ENCODE measurements around the gene UBAC1. TPM values are rescaled to one million over a fixed set of nuclear protein-coding genes. Genes with fewer than 3 reads are reported as not detected.

UBAC1 gene
- total RNA-seq, 2 experiments from 2014 or later: 41.7 to 42.8 TPM

DNA sequence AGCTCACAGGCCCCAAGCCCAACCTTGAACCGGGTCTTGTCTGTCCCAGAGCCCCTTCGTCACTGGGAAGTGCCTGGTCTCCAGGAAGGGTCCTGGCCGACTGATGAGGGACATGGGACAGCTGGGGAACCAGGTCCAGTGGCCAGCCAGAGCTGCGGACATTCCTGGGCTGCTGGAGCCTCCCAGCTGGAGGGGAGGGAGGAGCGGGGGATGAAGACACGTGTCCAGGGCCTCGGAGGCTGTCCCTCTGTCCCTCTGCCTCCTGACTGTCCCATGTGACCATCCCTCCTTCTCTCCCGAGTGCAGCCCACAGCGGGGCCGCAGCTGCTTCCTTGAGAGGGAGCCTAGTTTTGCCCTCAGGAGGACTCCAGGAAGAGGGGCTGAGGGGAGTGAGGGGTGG lies 41.7 kb upstream of the UBAC1 start:
- Mint-ChIP-seq H3K36me3 (ENCODE audit: low read depth) (no peaks in the 10 kb centered on the region), H3K4me3 (no peak overlapping the region), H3K27ac (no peak overlapping the region), H3K27me3 (no peaks in the 10 kb centered on the region), H3K9me3 (ENCODE audit: low read depth) (no peaks in the 10 kb centered on the region), H3K4me1 (no peaks in the 10 kb centered on the region)
- intact Hi-C loops (cut with DNase I, micrococcal nuclease): no loop called here
- POLR2A ChIA-PET: no interaction called here
- no peak for ATAC-seq
- no peak for DNase-seq
- CTCF ChIA-PET: no interaction called here

DNA sequence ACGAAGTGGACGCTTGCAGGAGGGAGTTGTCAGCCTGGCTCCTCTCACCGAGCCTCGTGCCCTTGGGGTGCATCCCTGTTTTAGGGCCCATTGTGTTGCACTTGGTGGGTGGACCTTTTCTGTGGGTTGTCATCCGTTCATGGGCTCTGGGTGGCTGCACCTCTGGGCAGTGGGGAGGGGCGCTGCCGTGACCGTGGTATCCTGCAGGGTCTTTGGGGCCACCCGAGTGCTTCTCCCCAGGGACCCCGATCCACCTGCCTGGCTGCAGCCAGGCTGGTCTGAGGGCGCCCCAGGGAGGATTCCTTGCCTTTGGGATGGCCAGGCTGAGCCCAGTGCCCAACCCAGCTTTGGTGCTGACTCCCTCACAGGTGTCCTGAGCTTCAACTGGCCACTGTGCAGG lies 41.0 kb upstream of the UBAC1 start:
- intact Hi-C loops (cut with DNase I, micrococcal nuclease): no loop called here
- no peak for DNase-seq
- H3K4me3 Mint-ChIP-seq: no peak overlapping the region
- no peaks in the 10 kb centered on the region for H3K4me1 Mint-ChIP-seq
- no peaks in the 10 kb centered on the region for H3K9me3 Mint-ChIP-seq (ENCODE audit: low read depth)
- ATAC-seq: no peak
- ChIA-PET CTCF (no interaction called here), POLR2A (no interaction called here)
- no peaks in the 10 kb centered on the region for H3K27me3 Mint-ChIP-seq
- H3K36me3 Mint-ChIP-seq (ENCODE audit: low read depth): no peaks in the 10 kb centered on the region
- H3K27ac Mint-ChIP-seq: no peak overlapping the region

DNA sequence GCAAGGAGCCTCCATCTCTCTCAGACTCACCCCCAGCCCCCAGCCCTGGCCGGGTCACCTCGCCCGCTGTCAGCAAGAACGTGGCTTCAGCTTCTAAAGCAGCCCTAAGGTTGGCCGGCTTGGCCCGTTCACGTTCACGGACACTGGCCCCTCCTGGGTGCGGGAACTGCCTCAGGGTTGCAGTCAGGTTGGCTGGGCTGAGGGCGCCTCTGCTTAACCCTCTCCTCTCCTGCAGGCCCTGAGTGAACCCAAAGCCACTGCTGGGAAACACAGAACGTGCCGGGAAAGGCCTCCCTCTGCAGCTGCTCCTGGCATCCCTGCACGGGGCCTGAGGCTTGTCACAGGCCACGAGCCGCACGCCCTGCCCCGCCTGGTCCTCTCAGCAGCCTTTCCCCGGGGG lies 40.1 kb upstream of the UBAC1 start:
- ChIA-PET CTCF (no interaction called here), POLR2A (no interaction called here)
- ATAC-seq: no peak
- Mint-ChIP-seq H3K27ac (no peak overlapping the region), H3K27me3 (no peaks in the 10 kb centered on the region), H3K9me3 (ENCODE audit: low read depth) (no peaks in the 10 kb centered on the region), H3K4me1 (no peaks in the 10 kb centered on the region), H3K4me3 (no peak overlapping the region), H3K36me3 (ENCODE audit: low read depth) (no peaks in the 10 kb centered on the region)
- DNase-seq: no peak
- intact Hi-C loops (cut with DNase I, micrococcal nuclease): no loop called here

DNA sequence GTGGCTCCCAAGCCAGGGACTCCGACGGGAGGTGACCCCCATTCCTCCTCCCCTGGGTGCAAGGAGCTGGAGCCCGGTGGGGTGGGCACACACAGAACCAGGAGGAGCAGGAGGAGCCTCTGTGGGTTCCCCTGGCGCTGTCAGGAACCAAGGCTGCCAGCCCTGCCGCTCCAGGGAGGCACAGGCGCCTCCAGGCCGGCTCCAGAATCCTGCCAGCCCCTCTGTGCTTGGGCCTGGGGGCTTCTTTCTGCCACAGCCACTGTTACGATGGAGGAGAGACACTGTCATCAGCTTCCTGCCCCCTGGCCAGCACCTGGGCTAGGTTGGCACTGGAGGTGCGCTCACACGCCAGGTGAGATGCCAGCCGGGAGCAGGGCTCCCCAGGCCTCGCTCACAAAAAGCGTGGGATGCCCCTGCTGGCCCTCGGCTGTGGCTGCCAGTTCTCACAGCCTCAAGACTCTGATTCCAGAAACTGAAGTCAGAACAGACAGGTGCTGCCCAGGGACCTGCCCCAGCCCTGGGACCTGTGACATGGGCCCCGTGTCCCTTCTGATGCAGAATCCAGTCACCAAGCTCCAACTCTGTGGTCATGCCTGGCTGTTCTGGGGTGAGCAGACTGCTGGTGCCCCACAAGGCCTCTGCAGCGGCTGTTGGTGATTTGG lies 37.4 kb upstream of the UBAC1 start:
- H3K4me3 Mint-ChIP-seq: no peak overlapping the region
- intact Hi-C loops (cut with DNase I, micrococcal nuclease): no loop called here
- POLR2A ChIA-PET: no interaction called here
- no peaks in the 10 kb centered on the region for H3K27me3 Mint-ChIP-seq
- no peaks in the 10 kb centered on the region for H3K9me3 Mint-ChIP-seq (ENCODE audit: low read depth)
- H3K36me3 Mint-ChIP-seq (ENCODE audit: low read depth): no peaks in the 10 kb centered on the region
- H3K27ac Mint-ChIP-seq: no peak overlapping the region
- CTCF ChIA-PET: no interaction called here
- no peak for ATAC-seq
- DNase-seq: no peak
- no peaks in the 10 kb centered on the region for H3K4me1 Mint-ChIP-seq

DNA sequence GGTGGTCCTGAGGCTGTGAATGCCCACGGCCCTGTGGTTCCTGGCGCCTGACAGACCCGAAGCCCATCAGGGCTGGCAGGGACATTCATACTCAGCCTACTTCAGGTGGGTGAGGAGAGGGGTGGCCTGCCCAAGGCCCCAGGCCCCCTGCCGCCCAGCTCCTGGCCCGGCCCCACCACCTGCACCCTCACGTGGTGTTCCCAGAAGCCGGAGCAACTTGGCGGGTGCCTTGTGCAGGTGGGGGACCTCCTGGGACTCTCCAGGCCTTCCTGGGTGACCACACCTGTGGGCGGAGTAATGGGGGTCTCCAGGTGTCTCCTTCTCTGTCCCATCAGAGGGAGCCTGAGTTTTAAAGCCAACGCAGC lies 36.8 kb upstream of the UBAC1 start:
- CTCF ChIA-PET: interaction anchor here (1.2 kb wide), 1 partner anchor 142 kb away, joined by 3 read pairs; no protein-coding TSS in a partner anchor
- intact Hi-C loops (cut with DNase I, micrococcal nuclease): no loop called here

DNA sequence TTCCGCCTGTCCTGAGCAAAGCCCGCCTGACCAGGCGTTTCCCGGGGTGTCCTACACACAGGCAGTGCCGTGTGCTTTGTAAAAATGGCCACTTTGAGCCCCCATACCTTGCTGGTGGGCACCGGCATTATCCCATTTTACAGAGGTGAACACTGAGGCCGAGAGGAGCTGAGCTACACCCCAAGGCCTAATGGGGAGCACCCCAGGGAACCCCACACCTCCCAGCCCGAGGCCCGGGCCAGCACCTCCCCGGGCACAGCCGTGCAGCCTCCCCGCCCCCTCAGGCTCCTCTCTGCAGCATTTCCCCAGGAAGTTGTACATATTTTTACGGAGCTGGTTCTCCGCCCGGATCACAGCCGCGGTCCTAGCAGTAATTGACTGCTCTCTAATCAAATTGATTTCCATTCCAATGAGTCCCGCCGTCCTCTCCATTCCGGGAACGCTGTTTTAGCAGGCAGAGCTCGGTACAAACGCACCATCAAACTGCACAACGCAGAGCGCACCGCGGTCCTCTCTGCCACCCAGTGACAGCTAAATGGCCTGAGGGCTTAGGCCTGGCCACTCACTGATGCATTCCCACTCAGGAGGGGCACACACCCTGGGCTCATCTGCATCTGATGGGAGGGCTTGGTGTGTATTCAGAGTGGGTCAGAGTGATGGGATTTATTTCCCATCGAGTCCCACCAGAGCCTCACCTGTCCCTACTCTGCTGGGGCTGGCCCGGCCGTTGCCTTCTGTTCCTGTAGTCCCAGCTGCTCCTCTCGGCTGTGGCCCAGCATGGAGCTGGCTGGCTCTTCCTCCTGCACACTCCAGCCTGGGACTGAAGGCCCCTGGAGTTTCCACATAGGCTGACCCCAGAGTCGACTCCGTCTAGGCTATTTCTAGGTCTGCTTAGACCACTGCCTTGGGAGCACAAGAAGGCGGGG lies 36.2 kb upstream of the UBAC1 start:
- intact Hi-C loops (cut with DNase I, micrococcal nuclease): no loop called here
- no peak overlapping the region for H3K27ac Mint-ChIP-seq
- H3K4me1 Mint-ChIP-seq: peaks cover 5% of the 10 kb centered on the region
- H3K27me3 Mint-ChIP-seq: no peaks in the 10 kb centered on the region
- no peaks in the 10 kb centered on the region for H3K36me3 Mint-ChIP-seq (ENCODE audit: low read depth)
- no peak overlapping the region for H3K4me3 Mint-ChIP-seq
- ATAC-seq: no peak
- POLR2A ChIA-PET: no interaction called here
- CTCF ChIA-PET: interaction anchor here (1.2 kb wide), 1 partner anchor 143 kb away, joined by 3 read pairs; no protein-coding TSS in a partner anchor
- DNase-seq: no peak
- H3K9me3 Mint-ChIP-seq (ENCODE audit: low read depth): no peaks in the 10 kb centered on the region

More for the DNA sequence above, 36.8 kb upstream of the UBAC1 start:
- H3K4me1 Mint-ChIP-seq: no peaks in the 10 kb centered on the region
- ATAC-seq (no peak), DNase-seq (no peak)
- H3K27ac Mint-ChIP-seq: no peak overlapping the region
- H3K36me3 Mint-ChIP-seq (ENCODE audit: low read depth): no peaks in the 10 kb centered on the region
- H3K4me3 Mint-ChIP-seq: no peak overlapping the region
- H3K9me3 Mint-ChIP-seq (ENCODE audit: low read depth): no peaks in the 10 kb centered on the region
- POLR2A ChIA-PET: no interaction called here
- no peaks in the 10 kb centered on the region for H3K27me3 Mint-ChIP-seq

DNA sequence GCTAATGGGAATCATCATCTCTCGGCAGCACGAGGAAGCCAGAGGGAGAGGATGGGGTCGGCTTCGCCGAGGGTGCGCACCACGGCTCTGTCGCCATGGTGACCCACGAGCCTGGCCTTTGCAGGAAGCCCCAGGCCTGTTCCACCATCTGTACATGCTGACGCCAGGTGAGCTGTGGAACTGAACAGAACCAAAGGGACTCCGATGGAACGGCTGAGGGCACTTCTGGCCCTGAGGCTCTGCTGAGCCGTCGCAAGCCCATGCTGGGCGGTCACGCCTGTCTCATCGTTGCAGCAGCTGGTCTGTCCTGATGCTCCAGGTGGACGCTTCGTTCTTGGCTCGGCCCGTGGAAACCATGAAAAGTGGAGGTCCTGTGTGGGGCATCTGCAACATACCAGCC lies 34.6 kb upstream of the UBAC1 start:
- POLR2A ChIA-PET: no interaction called here
- ATAC-seq: no peak
- no peaks in the 10 kb centered on the region for H3K36me3 Mint-ChIP-seq (ENCODE audit: low read depth)

DNA sequence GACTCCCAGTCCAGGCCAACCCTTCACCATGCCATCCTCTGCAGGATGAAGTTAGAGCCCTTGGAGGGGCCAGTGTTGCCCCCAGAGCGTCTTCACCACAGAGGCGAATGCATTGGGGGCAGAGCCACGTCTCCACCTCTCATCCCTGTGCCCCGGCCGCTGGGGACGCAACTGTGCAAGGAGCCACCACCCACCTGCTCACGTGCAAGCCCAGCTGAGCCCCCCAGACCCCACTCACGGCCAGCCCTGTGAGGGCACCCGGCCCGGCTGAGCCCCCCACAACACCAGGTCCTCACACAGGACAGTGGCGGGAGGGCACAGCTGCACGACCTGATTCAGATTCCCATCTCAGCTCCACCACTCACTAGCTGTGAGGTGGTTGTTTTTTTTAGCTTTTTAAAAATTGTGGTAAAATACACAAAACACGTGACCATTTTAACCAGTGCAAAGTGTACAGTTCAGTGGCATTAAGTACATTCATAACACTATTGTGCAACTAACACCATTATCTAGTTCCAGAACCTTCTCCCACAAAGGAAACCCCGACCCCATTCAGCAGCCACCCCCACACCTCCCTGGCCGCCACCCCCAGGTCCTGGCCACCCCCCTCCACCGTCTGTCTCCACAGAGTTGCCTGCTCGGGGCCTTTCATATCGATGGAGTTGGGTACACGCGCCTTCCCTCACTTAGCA lies 33.5 kb upstream of the UBAC1 start:
- no peak overlapping the region for H3K4me3 Mint-ChIP-seq
- H3K36me3 Mint-ChIP-seq (ENCODE audit: low read depth): no peaks in the 10 kb centered on the region
- POLR2A ChIA-PET: no interaction called here

More for the DNA sequence above, 34.6 kb upstream of the UBAC1 start:
- Mint-ChIP-seq H3K27ac (no peak overlapping the region), H3K27me3 (no peaks in the 10 kb centered on the region), H3K9me3 (ENCODE audit: low read depth) (no peaks in the 10 kb centered on the region), H3K4me3 (no peak overlapping the region), H3K4me1 (peaks cover 10% of the 10 kb centered on the region)
- no peak for DNase-seq
- CTCF ChIA-PET: no interaction called here
- intact Hi-C loops (cut with DNase I, micrococcal nuclease): no loop called here

DNA sequence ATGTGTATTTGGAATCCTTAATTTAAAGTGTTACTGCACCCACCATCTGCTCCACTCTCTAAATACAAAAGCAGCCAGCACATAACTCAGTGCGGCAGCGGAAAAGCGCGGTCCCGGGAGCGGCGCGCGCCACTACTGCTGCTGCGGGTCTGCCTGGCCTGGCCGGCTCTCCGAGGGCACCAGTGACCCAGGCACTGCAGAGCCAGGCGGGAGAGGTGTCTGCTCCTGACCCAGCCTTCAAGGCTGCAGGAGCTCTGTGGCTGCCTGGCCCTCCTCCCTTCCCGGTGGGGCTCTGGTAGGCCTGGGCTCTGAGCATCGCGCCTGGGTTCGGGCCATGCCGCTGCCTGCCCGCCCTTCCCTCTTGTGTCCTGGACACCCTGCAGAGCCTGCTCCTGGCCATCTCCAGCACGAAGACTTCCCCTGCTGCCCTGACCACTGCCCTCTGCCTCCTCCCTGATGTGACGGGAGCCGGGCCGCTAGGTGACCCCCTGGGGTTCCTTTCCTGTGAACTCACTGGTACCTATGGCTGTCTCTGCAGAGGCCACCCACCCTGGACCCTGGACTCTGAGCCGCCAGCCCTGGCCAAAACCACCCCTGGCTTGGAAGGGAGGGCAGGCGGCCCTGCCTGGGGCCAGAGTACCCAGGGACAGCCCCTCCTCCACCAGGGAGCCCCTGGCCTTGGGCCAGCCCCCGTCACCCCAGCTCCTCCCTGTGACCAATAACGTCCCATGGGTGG lies 32.8 kb upstream of the UBAC1 start:
- Mint-ChIP-seq H3K27ac (no peak overlapping the region), H3K4me1 (peaks cover 17% of the 10 kb centered on the region), H3K9me3 (ENCODE audit: low read depth) (no peaks in the 10 kb centered on the region), H3K4me3 (no peak overlapping the region), H3K36me3 (ENCODE audit: low read depth) (no peaks in the 10 kb centered on the region), H3K27me3 (no peaks in the 10 kb centered on the region)
- DNase-seq (no peak), ATAC-seq (no peak)
- intact Hi-C loops (cut with DNase I, micrococcal nuclease): loop anchor here in 1 of 2 experiments (5.0 kb wide), 2 partner anchors 113 to 1967 kb away; partner anchors contain the start of gene BRD3OS
- ChIA-PET CTCF (no interaction called here), POLR2A (interaction anchor here (0.6 kb wide), 1 partner anchor 33 kb away, joined by 4 read pairs; the partner anchor contains the start of gene UBAC1)

More for the DNA sequence above, 33.5 kb upstream of the UBAC1 start:
- CTCF ChIA-PET: no interaction called here
- ATAC-seq: no peak
- Mint-ChIP-seq H3K27ac (no peak overlapping the region), H3K9me3 (ENCODE audit: low read depth) (no peaks in the 10 kb centered on the region), H3K27me3 (no peaks in the 10 kb centered on the region), H3K4me1 (peaks cover 16% of the 10 kb centered on the region)
- intact Hi-C loops (cut with DNase I, micrococcal nuclease): loop anchor here in 1 of 2 experiments (5.0 kb wide), 2 partner anchors 113 to 1967 kb away; partner anchors contain the start of gene BRD3OS
- DNase-seq: no peak

DNA sequence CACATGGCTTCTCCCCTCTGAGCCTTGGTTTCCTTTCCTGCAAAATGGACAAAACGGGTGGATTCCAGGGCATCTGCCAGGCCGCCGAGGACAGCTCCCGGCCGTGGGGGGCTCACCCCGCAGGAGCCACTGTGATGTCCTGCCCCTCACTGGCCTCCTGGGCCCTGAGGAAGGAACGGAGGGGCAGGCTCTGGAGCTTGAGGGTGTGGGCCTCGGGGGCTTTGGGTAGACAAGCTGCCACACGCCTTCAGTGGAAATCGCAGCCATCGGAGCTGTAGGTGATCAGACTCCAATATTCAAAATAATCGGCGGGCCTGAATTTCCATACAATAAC lies 32.2 kb upstream of the UBAC1 start:
- Mint-ChIP-seq H3K36me3 (ENCODE audit: low read depth) (no peaks in the 10 kb centered on the region), H3K9me3 (ENCODE audit: low read depth) (no peaks in the 10 kb centered on the region), H3K27ac (no peak overlapping the region), H3K27me3 (no peaks in the 10 kb centered on the region), H3K4me3 (no peak overlapping the region), H3K4me1 (peaks cover 17% of the 10 kb centered on the region)
- CTCF ChIA-PET: interaction anchor here (0.5 kb wide), 1 partner anchor 118 kb away, joined by 3 read pairs; no protein-coding TSS in a partner anchor
- ATAC-seq: no peak
- POLR2A ChIA-PET: interaction anchor here (0.6 kb wide), 1 partner anchor 32 kb away, joined by 4 read pairs; the partner anchor contains the start of gene UBAC1
- intact Hi-C loops (cut with DNase I, micrococcal nuclease): loop anchor here in 1 of 2 experiments (5.0 kb wide), 2 partner anchors 114 to 1966 kb away; partner anchors contain the start of gene BRD3OS
- no peak for DNase-seq

All from activated CD4-positive, alpha-beta T cell treated with anti-CD3 and anti-CD28 coated beads for 36 hours (primary cell).